ENCODE data around the gene MARK4. TPM values are rescaled to one million over a fixed set of nuclear protein-coding genes. Genes with fewer than 3 reads are reported as not detected.

The MARK4 gene
- polyA plus RNA-seq, 12 donors, result 23.7 to 90.9 (median 30.3) TPM

Other genes starting within 250 kb of the MARK4 start
- 10 to 100 TPM in 1 of 12 donors, 1 to 10 TPM in 10, not detected in 1; 2.7 to 11.7 (median 4.6) TPM for gene RELB, start 249.8 kb upstream of the MARK4 start, polyA plus RNA-seq (ENCODE audit: insufficient read length in 12 of 12)
- 10 to 100 TPM in 11 of 12 donors, not detected in 1; 35.7 to 78.3 (median 40.6) TPM for gene CLASRP, start 212.2 kb upstream of the MARK4 start, polyA plus RNA-seq (ENCODE audit: insufficient read length in 12 of 12)
- gene ZNF296, start 174.8 kb upstream of the MARK4 start, polyA plus RNA-seq (ENCODE audit: insufficient read length in 12 of 12), result 1 to 10 TPM in 3 of 12 donors, under 1 TPM in 7, not detected in 2; 0.25 to 2.2 (median 0.54) TPM
- 10 to 100 TPM in 11 of 12 donors, not detected in 1; 14.0 to 26.1 (median 22.3) TPM for gene GEMIN7, start 172.0 kb upstream of the MARK4 start, polyA plus RNA-seq (ENCODE audit: insufficient read length in 12 of 12)
- gene PPP1R37, start 158.1 kb upstream of the MARK4 start, polyA plus RNA-seq (ENCODE audit: insufficient read length in 12 of 12), result 10 to 100 TPM in 11 of 12 donors, not detected in 1; 15.0 to 43.3 (median 20.3) TPM
- 1 to 10 TPM in 1 of 12 donors, under 1 TPM in 8, not detected in 3; 0.07 to 1.1 (median 0.12) TPM for gene NKPD1, start 90.3 kb upstream of the MARK4 start, polyA plus RNA-seq (ENCODE audit: insufficient read length in 12 of 12)
- gene TRAPPC6A, start 73.0 kb upstream of the MARK4 start, polyA plus RNA-seq (ENCODE audit: insufficient read length in 12 of 12), result 10 to 100 TPM in 11 of 12 donors, not detected in 1; 15.1 to 89.5 (median 19.8) TPM
- gene BLOC1S3, start 72.5 kb upstream of the MARK4 start, polyA plus RNA-seq (ENCODE audit: insufficient read length in 12 of 12), result 1 to 10 TPM in 11 of 12 donors, not detected in 1; 5.2 to 9.1 (median 6.8) TPM
- gene EXOC3L2, start 5.9 kb upstream of the MARK4 start, polyA plus RNA-seq (ENCODE audit: insufficient read length in 12 of 12), result 1 to 10 TPM in 7 of 12 donors, under 1 TPM in 3, not detected in 2; 0.53 to 2.0 (median 1.1) TPM
- 1,000 to 10,000 TPM; 1,044 to 4,317 (median 2,408) TPM for gene CKM, start 71.6 kb downstream of the MARK4 start, polyA plus RNA-seq (ENCODE audit: insufficient read length in 12 of 12)
- 10 to 100 TPM in 1 of 12 donors, 1 to 10 TPM in 2, under 1 TPM in 6, not detected in 3; 0.12 to 23.1 (median 0.25) TPM for gene KLC3, start 89.5 kb downstream of the MARK4 start, polyA plus RNA-seq (ENCODE audit: insufficient read length in 12 of 12)
- gene ERCC2, start 119.3 kb downstream of the MARK4 start, polyA plus RNA-seq (ENCODE audit: insufficient read length in 12 of 12), result 10 to 100 TPM in 11 of 12 donors, not detected in 1; 12.1 to 30.6 (median 15.7) TPM
- gene PPP1R13L, start 153.8 kb downstream of the MARK4 start, polyA plus RNA-seq (ENCODE audit: insufficient read length in 12 of 12), result 10 to 100 TPM in 3 of 12 donors, 1 to 10 TPM in 8, not detected in 1; 2.4 to 48.5 (median 4.8) TPM
- 10 to 100 TPM in 1 of 12 donors, 1 to 10 TPM in 10, not detected in 1; 2.9 to 22.4 (median 3.8) TPM for gene POLR1G, start 155.4 kb downstream of the MARK4 start, polyA plus RNA-seq (ENCODE audit: insufficient read length in 12 of 12)
- gene ERCC1, start 172.6 kb downstream of the MARK4 start, polyA plus RNA-seq (ENCODE audit: insufficient read length in 12 of 12), result 100 to 1,000 TPM in 1 of 12 donors, 10 to 100 TPM in 10, not detected in 1; 79.9 to 113 (median 92.3) TPM
- gene FOSB, start 216.7 kb downstream of the MARK4 start, polyA plus RNA-seq (ENCODE audit: insufficient read length in 12 of 12), result 100 to 1,000 TPM in 4 of 12 donors, 10 to 100 TPM in 8; 21.4 to 403 (median 87.6) TPM
- 100 to 1,000 TPM in 8 of 12 donors, 10 to 100 TPM in 3, not detected in 1; 96.1 to 172 (median 118) TPM for gene RTN2, start 245.8 kb downstream of the MARK4 start, polyA plus RNA-seq (ENCODE audit: insufficient read length in 12 of 12)
- 1 to 10 TPM in 3 of 12 donors, under 1 TPM in 6, not detected in 3; 0.34 to 1.8 (median 0.82) TPM for gene PPM1N, start 247.2 kb downstream of the MARK4 start, polyA plus RNA-seq (ENCODE audit: insufficient read length in 12 of 12)